Retinal pigment epithelial cell (primary cell): Measurements from ENCODE around the gene CCDC183.
"Not testable (repeated sequence)": the region's sequence is repeated elsewhere in the genome, so short reads cannot be mapped to it uniquely, and the experiment has no call there.

ENCODE experiments used
- DNase-seq: peaks from one replicate; pipeline ENCODE4 v3.0.0-alpha.2; 2010; ENCODE audit warnings: low read depth
- H3K4me3 ChIP-seq: 2 replicates; pipeline ENCODE4 v1.5.1; 2011; ENCODE audit warnings: mild to moderate bottlenecking, low read length, control low read depth, moderate library complexity
- CTCF ChIP-seq: conservative IDR thresholded peaks from 2 replicates; pipeline ENCODE4 v1.5.1; 2011; ENCODE audit warnings: low read depth, low read length, control low read depth, inconsistent platforms

The CCDC183 gene

GRCh38 chr9:136799079-136799853 lies 3.1 kb downstream of the CCDC183 start:
- TF ChIP-seq CTCF: no peak
- DNase-seq: no peak
- peak overlapping the region; percentile 42 for H3K4me3 ChIP-seq

GRCh38 chr9:136799854-136800657 lies 3.9 kb downstream of the CCDC183 start:
- DNase-seq: peak; percentile 30

GRCh38 chr9:136802321-136802720 lies 6.2 kb downstream of the CCDC183 start:
- no peak for DNase-seq
- no peak for TF ChIP-seq CTCF
- H3K4me3 ChIP-seq: no peak overlapping the region

More at GRCh38 chr9:136799854-136800657, 3.9 kb downstream of the CCDC183 start:
- peak overlapping the region; percentile 52 for H3K4me3 ChIP-seq
- no peak for TF ChIP-seq CTCF

GRCh38 chr9:136803009-136803550 lies 6.9 kb downstream of the CCDC183 start:
- not testable (repeated sequence) for H3K4me3 ChIP-seq, DNase-seq

GRCh38 chr9:136803551-136804508 lies 7.7 kb downstream of the CCDC183 start:
- no peak for TF ChIP-seq CTCF
- DNase-seq: no peak
- H3K4me3 ChIP-seq: no peak overlapping the region

- no peak for DNase-seq
- no peak overlapping the region for H3K4me3 ChIP-seq
- no peak for TF ChIP-seq CTCF
Observed at GRCh38 chr9:136804509-136805206, 8.5 kb downstream of the CCDC183 start.
